NCI-H2081 (cell line): ENCODE data around the gene TAAR6.
A peak's percentile ranks its signal among the peaks of the same experiment; 100 is the strongest.
"Not testable (repeated sequence)": the region's sequence is repeated elsewhere in the genome, so short reads cannot be mapped to it uniquely, and the experiment has no call there.

Experiments used
- DNase-seq, 2 experiments: peaks; one replicate each; lab custom pipeline; 2025; lab: John Stamatoyannopoulos, UW

Gene TAAR6, protein sequence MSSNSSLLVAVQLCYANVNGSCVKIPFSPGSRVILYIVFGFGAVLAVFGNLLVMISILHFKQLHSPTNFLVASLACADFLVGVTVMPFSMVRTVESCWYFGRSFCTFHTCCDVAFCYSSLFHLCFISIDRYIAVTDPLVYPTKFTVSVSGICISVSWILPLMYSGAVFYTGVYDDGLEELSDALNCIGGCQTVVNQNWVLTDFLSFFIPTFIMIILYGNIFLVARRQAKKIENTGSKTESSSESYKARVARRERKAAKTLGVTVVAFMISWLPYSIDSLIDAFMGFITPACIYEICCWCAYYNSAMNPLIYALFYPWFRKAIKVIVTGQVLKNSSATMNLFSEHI

DNA sequence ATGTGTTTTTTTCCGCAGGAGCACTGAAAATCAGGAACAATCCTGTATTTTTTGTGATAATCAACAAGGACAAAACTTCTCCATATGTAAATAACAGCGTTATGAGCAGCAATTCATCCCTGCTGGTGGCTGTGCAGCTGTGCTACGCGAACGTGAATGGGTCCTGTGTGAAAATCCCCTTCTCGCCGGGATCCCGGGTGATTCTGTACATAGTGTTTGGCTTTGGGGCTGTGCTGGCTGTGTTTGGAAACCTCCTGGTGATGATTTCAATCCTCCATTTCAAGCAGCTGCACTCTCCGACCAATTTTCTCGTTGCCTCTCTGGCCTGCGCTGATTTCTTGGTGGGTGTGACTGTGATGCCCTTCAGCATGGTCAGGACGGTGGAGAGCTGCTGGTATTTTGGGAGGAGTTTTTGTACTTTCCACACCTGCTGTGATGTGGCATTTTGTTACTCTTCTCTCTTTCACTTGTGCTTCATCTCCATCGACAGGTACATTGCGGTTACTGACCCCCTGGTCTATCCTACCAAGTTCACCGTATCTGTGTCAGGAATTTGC is at the start of gene TAAR6:
TAAR6 (plus strand) TSS at position 102 of the 557 bp plus-strand sequence; CDS start at position 102, 0 bp downstream.
- DNase-seq = no peak

DNA sequence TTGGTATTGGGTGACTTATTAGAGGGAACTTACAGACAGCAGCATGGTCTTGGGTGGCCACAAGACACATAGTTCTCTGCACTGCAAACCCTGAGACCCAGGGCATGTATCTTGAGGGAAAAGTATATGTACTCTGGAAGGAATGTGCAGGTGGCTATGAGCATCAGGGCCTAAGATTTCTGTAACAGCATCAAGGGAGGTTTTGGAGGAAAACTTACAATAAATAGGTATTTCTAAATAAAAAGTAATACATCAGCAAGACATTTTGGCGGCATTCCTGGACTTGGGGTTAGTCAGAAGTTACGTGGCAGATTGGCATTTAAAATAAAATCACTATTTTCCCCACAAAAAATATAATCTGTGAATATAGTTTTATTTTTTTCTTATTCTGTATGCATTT is 49.2 kb upstream of the TAAR6 start:
- DNase-seq = no peak

DNA sequence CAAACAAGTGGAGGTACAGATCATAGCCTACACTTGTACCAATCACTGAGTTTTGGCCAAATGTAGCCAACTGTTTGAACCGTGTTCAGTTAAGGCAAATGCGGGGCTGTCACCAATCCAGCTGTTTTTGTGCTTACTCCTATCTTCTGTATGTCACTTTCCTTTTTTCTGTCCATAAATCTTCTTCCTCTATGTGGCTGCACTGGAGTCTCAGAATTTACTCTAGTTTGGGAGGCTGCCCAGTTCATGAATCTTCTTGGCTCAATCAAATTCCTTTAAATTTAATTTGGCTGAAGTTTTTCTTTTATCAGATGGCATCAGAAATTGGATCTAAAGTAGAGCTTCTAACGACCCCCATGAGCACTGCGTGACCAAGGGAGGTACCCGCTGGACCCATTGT is 45.5 kb upstream of the TAAR6 start:
- DNase-seq = no peak

DNA sequence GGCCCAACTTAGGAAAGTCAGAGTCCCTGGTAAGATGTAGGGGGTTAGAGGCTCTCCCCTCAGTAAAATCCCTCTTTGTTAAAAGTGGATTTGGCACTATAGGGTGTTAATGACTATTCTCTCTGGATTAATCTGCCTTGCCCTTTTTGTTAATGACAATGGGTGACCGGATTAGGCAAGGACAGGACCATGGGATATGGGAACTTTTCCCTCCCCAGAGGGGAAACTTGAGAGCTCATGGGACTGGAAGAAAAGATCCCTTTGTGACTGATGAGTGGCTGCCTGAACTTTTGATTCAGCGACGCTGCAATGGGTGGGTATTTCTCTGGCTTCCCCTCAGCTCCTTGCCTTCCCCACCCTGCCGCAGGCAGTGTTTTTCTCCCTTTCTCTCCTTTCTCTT is 44.3 kb upstream of the TAAR6 start:
- no peak for DNase-seq

DNA sequence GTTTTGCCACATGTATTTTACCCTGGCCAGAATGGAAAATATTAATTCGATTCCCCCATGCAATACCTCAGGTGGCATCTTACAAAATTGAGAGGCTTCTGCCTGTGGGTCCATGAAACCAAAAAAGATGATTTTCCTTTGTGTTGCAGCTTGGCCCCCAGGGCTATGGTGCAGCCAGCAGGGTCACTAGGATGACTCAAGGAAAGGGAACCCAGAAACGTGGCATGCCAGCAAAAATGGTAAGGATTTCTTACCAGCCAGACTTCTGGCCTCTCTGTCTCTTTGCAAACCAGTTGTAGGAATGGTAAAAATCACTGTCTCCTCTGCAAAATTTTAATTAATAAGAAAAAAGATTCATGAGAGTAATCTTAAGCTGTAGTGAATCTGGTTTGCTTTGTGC is 43.7 kb upstream of the TAAR6 start:
- no peak for DNase-seq

DNA sequence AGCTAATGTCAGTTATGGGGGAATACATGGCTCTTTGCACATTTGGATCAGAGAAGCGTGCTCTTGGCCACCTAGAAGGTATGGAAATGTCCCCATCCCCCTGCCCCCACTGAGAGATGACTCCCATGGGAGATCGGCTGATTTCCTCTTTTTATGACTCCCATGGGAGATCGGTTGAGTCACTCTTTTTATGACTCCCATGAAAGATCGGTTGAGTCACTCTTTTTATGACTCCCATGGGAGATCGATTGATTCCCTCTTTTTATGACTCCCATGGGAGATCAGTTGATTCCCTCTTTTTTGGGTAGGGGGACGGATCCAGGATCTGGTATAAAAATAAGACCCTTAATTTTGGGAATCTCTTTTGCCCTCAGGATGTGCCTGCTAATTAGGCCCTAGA is 42.3 kb upstream of the TAAR6 start:
- DNase-seq = no peak

DNA sequence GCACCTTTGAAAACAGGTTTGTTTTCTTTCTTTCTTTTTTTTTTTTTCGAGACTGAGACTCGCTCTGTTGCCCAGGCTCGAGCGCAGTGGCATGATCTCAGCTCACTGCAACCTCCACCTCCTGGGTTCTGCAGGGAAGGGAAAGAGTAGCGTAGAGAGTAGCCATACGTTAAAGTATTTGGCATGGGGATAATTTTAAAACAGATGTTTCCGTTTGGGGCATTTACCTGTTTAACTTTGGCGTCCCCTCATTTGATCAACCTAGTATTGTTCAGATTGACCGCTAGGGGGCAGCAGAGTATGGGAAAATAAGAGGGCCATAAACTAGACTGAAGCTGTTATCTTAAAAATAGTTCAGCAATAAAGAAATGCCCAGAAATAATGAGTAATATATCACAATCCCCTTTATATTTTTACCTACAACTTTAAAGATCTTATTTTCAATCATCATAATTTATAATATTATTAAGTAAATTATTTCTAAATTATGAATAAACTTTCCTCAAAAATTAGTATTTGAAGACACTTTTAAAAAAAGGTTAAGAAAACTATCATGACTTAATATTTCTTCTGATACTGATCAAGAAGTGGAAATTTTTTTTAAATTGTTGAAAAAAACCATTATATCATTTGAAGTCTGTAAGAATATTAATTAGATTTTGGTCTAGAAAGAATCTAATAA is 39.7 kb upstream of the TAAR6 start:
- DNase-seq = peak; percentile 47 to 69

DNA sequence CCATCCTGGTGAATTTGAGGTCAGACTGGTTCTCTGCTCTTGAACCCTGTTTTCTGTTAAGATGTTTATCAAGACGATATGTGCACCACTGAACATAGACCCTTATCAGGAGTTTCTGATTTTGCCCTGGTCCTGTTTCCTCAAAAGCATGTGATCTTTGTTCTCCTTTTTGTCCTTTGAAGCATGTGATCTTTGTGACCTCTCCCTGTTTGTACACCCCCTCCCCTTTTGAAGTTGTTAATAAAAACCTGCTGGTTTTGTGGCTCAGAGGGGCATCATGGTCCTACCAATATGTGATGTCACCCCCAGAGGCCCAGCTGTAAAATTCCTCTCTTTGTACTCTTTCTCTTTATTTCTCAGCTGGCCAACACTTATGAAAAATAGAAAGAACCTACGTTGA is 35.6 kb upstream of the TAAR6 start:
- DNase-seq = not testable (repeated sequence)

DNA sequence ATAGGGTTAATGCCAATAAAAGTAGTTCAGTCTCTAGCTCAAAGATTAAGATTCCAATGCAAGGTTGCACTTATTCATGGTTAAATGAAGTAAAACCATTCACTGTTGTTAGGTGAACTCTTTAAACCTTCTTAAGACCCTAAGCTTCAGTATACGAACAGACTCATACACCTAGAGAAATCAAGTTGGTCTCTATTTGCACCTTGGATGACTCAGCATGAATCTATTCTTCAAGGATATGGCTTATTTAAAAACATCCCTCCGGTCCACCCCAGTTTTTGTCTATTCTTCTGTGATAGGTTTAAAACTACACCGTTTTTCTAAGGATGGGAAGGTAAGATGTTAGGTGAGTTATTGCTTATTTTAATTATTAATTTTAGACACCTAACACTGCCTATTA is 33.0 kb upstream of the TAAR6 start:
- DNase-seq = no peak

DNA sequence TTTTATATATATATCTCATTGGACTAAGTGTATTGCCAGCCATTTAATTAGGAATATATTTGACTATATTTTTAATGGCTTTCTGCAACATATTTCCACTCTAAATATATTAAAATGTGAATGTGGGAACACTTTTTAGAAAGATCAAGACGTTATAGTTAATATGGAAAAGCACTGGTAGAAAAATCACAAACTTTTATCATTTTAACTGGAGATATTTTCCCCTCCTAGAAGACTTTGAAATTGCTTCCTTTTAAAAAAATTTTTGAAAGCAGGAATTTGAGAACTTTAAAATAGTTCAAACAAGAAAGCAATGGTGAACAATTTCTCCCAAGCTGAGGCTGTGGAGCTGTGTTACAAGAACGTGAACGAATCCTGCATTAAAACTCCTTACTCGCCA is 32.1 kb upstream of the TAAR6 start, which contains the start of gene TAAR9:
TAAR9 (plus strand) TSS at position 301 of the 400 bp plus-strand sequence; CDS start at position 314, 13 bp downstream.
- no peak for DNase-seq

DNA sequence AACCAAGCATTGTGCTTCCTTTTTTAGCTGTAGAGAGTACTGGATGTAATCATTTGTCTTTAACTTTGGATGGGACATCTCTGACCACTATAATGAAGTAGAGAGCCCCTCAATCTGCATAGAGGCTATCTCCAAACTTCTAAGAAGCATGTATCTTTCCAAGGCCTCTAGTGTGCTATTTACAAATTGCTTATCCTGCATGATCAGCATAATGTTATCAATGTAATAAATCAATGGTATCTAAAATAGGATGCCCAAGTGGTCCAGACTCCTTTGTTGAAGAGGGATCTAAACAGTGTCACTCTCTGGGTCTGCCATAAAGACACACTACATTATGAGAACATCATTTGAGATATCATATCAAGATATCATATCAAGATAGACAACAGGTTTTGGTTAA is 25.3 kb upstream of the TAAR6 start:
- no peak for DNase-seq

DNA sequence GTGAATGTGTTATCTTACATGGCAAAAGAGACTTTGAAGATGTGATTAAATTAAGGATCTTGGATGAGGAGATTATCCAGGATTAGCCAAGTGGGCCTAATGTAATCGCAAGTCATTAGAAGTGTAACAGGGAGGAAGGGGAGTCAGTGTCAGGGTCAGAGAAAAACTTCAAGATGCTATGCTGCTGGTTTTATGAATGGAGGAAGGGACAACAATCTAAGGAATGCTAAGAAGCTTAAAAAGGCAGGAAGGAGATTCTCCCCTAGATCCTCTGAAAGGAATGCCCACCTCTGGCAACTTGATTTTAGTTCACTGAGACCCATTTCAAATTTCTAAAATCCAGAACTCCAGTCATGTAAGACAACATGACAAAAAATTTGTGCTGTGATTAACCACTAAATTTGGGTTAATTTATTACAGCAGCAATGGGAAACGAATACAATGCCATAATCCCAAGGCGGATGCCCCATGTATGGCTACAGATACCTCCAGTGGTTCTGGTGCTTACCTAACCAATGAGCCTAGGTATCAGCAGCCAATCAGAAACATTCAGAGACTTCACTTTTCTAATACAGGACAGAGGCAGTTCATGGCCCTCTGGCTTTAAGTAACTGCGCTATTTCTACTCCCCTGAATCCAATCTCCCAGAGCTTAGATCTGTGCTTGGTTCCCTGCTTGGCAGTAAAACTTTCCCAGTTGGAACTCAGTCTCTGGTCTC is 21.2 kb upstream of the TAAR6 start:
- no peak for DNase-seq

DNA sequence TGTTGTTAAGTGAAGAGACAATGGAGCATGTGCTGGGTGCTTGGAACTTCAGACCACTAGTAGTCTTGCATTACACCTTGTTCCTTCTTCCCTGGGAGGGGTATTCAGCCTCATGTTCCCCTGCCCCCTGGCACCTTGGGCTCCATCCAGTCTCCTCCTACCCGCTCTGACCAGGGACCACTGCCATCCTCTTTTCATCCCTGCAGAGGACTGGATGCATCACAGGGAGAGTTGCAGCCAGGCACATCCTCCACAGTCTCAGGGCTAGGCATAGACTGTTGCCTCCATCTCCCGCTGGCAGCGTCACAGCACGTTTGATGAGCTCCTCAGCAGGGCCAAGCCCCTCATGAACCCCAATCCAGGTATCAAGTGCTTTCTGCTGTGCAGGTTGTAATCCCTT is 18.9 kb upstream of the TAAR6 start:
- no peak for DNase-seq

DNA sequence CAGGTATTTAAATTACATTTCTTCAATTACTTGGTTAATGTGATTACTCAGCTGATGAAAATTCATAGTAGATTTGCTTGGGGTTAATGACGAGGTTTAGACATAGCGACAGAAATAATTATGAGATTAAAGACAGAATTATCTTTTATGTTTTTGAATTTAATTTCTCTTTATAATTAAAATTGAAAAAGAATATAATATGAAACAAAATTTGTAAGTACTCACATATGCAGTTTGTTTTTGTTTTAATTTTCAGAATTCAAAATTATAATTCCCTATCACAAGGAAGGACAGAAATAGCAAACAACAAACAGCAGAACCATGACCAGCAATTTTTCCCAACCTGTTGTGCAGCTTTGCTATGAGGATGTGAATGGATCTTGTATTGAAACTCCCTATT is 17.8 kb upstream of the TAAR6 start, which contains the start of gene TAAR8:
TAAR8 (plus strand) TSS at position 301 of the 400 bp plus-strand sequence; CDS start at position 322, 21 bp downstream.
- DNase-seq = no peak

DNA sequence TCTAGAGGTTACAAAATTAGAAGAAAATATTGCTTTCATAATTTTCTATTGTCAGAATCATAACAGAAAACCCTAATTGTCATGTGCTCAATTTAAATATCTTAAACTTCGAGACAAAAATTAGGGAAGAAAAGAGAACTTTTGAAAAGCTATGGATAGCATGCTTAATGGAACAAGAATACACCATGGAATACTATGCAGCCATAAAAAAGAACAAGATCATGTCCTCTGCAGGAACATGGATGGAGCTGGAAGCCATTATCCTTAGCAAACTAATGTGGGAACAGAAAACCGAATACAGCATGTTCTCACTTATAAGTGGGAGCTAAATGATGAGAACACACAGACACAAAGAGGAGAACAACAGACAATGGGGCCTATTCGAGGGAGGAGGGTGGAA is 10.0 kb upstream of the TAAR6 start:
- not testable (repeated sequence) for DNase-seq

DNA sequence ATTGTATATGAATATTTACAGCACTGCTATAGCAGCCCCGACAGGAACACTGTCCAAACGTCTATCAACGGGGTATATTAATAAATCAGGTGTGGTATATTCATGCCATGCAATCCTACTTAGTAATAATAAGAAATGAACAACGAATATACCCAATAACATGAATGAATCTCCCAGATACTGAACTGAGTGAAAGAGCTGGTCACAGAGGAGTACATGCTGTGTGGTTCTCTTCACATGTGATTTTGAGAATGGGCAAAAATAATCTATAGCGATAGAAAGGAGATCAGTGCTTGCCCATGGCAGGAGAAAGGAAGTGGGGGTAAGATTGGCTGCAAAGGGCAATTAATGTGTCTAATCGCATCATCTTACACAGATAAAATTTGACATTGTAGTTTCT is 3.7 kb upstream of the TAAR6 start:
- no peak for DNase-seq

DNA sequence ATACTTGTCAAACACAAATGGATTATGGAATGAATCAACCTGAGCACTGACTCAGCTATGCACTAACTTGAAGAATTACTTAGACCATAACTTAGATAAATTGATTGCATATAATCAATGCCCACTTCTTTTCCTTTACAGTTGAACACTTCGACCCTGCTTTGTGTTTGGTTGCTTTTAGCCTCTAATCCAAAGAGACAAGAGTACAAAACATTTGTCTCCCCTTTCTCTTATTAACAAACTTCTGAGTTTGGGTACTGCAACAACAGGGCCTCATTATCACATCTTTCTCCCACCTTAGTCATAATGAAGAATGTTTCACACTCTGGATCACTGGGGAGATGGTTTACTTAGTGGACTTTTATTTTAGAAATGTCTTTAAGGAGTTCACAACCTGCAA is 2.6 kb upstream of the TAAR6 start:
- no peak for DNase-seq

DNA sequence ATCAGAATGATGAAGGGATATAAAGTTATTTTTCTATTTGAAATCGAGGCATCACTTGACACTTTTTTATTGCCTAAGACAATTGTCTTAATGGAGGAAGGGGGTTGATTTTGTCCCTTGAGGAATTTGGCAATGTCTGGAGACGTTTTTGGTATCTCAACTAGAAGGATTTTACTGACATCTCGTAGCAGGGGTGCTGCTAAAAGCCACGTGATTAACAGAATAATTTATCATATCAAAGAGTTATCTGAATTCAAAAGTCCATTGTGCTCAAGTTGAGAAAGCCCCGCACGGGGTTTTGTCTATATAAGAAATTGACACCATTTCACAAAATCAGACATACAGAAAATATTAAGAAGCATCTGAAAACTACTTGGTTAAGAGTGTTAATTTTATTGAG is 1.5 kb upstream of the TAAR6 start:
- no peak for DNase-seq

DNA sequence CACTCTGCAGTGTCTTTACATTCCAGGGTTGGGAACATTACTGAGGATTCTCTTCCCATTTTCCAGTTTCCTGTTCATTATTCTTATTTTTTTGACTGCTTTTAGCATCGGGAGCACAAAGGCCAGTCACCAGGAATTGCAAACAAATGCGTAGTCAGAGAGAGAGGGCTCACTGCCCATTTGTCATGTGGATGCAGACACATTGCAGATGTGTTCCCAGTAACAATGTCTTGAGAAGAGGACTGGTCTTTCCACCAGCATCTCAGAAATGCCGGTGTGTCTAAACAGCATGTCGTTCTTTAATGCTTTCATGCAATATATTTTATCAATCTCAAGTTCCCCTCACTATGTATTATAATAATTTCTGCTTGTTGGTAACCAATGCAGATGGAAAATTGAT is 952 bp upstream of the TAAR6 start:
- no peak for DNase-seq

DNA sequence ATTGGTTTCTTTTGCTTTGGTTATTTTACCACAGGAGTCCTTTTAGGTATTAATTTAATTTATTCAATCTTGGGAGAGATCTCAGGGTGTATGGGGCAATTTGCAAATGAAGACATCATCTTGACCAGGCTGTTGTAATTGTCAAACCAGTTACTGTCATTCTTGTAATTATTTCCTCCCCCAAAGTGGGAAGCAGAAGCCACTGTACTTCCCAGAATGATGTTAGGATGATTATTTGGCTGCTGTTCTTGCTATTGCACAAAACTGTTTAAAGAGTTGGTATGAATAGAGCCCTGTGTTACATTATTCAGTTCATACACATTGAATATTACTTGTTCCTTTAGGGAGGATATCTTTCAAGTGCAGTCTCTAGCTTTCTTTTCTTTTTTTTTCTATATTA is 1.7 kb downstream of the TAAR6 start:
- no peak for DNase-seq

DNA sequence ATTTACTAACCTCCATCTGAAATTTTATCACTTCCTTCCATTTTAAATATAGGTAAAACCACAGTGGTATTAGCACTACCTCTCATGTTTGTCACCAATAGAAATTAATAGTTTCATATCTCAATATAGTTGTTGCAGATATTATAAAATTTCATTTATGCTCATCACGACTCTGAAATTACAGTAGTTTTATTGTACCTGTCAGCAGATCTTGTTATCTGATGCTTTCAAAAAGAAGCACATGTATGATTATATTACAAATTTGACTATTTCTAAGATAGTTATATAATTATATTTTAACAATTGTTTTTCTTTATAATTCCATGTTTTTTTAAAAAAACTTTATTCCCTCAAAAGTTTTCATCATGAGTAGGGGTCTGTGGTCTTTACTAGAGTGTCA is 14.6 kb downstream of the TAAR6 start:
- DNase-seq = no peak

DNA sequence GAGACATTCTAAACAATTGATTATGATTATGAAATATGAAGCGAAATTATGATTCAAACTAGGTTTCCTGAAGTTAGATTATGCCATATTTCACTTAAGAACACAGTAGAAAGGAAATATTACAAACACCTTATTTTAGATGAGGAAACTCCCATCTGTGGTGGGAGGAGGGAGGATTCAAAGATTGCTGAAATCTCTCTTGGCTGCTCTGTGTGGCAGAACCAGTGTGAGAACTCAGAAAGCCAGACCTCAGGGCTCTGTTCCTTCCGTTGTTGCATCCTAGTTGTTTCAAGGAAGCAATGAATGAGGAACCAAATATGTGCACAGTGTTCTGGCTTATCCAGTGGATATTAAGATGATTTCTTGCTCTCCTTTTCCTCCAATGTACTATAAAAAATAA is 17.3 kb downstream of the TAAR6 start:
- DNase-seq = no peak

DNA sequence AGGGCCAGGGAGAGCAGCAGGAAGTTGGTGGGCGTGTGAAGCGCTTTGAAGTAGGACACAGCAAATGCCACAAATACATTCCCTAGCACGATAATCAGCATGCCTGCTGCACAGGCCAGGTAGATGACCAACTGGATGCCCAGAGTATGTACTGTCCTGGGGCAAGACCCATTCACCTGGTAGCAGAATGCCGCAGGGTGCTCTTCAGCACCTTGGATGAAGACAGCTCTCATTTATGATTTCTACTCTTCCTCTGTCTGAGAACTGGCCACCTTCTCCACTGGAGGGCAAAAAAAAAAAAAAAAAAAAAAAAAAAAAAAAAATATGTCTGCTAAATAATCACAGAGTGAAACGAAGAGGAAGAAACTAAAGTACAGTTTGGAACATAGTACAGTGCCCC is 19.3 kb downstream of the TAAR6 start, which contains the start of gene TAAR5:
TAAR5 (minus strand) TSS at position 288 of the 400 bp plus-strand sequence; CDS start at position 233, 55 bp downstream.
- no peak for DNase-seq
